Lower leg skin (tissue), 3 donors: ENCODE data around the gene YTHDF2.

Experiments
- POLR2A ChIP-seq, 2 donors: fragments of 450-650 bp; IDR thresholded peaks; one replicate each; pipeline ENCODE4 v1.6.1; 2016 to 2017; ENCODE audit warnings: antibody characterized with exemption in 2 of 2, mild to moderate bottlenecking in 1 of 2, moderate library complexity in 1 of 2
- TF ChIP-seq, protein P1 (sequence below), 3 donors: fragments of 450-650 bp; IDR thresholded peaks; one replicate each; pipeline ENCODE4 v1.5.1; 2016; ENCODE audit warnings: antibody characterized with exemption in 3 of 3, mild to moderate bottlenecking in 3 of 3, moderate library complexity in 2 of 3

- TF ChIP-seq, protein P1, sequence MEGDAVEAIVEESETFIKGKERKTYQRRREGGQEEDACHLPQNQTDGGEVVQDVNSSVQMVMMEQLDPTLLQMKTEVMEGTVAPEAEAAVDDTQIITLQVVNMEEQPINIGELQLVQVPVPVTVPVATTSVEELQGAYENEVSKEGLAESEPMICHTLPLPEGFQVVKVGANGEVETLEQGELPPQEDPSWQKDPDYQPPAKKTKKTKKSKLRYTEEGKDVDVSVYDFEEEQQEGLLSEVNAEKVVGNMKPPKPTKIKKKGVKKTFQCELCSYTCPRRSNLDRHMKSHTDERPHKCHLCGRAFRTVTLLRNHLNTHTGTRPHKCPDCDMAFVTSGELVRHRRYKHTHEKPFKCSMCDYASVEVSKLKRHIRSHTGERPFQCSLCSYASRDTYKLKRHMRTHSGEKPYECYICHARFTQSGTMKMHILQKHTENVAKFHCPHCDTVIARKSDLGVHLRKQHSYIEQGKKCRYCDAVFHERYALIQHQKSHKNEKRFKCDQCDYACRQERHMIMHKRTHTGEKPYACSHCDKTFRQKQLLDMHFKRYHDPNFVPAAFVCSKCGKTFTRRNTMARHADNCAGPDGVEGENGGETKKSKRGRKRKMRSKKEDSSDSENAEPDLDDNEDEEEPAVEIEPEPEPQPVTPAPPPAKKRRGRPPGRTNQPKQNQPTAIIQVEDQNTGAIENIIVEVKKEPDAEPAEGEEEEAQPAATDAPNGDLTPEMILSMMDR (IDR thresholded peaks at IDR 0.05) = no peak
- TF ChIP-seq POLR2A (IDR thresholded peaks at IDR 0.05) = no peak
These were observed 17.5 kb upstream of the YTHDF2 start for GRCh38 chr1:28719332-28719619.
